OCI-LY1 (cell line): ENCODE results near the gene PLAAT2.
A peak's percentile ranks its signal among the peaks of the same experiment; 100 is the strongest.

ENCODE experiments used
- H2AFZ ChIP-seq: fragments of 200-600 bp; sonication (generic), shearing (Covaris generic); 2 replicates; pipeline ENCODE4 v1.6.0; 2014; ENCODE audit warnings: antibody characterized with exemption, mild to moderate bottlenecking, low read length
- H3F3A ChIP-seq: fragments of 200-600 bp; sonication (generic), shearing (Covaris generic); 2 replicates; pipeline ENCODE4 v1.6.0; 2014; ENCODE audit warnings: mild to moderate bottlenecking, antibody characterized with exemption, low read length, moderate library complexity; ENCODE audit not compliant: insufficient read depth
- H3K27ac ChIP-seq: fragments of 200-600 bp; sonication (generic); 2 replicates; pipeline ENCODE4 v1.5.1; 2014; ENCODE audit warnings: low read length, mixed run types, mild to moderate bottlenecking, low read depth; ENCODE audit not compliant: poor library complexity, severe bottlenecking
- H3K27me3 ChIP-seq: fragments of 200-600 bp; sonication (generic); 2 replicates; pipeline ENCODE4 v1.6.0; 2014; ENCODE audit warnings: antibody characterized with exemption, mild to moderate bottlenecking, low read length, moderate library complexity; ENCODE audit not compliant: insufficient read depth
- H3K36me3 ChIP-seq: fragments of 200-600 bp; sonication (generic); 2 replicates; pipeline ENCODE4 v1.6.1; 2014; ENCODE audit warnings: mild to moderate bottlenecking, antibody characterized with exemption, low read length, moderate library complexity, mixed read lengths; ENCODE audit not compliant: insufficient read depth
- H3K4me1 ChIP-seq: fragments of 200-600 bp; sonication (generic); 2 replicates; pipeline ENCODE4 v1.5.1; 2014; ENCODE audit warnings: mild to moderate bottlenecking, low read length, moderate library complexity; ENCODE audit not compliant: insufficient read depth, severe bottlenecking
- H3K4me2 ChIP-seq: fragments of 200-600 bp; sonication (generic), shearing (Covaris generic); 2 replicates; pipeline ENCODE4 v1.6.1; 2014; ENCODE audit warnings: low read length
- H3K4me3 ChIP-seq: fragments of 200-600 bp; sonication (generic); 2 replicates; pipeline ENCODE4 v1.5.1; 2014; ENCODE audit warnings: low read length, low read depth, mild to moderate bottlenecking, mixed read lengths; ENCODE audit not compliant: poor library complexity, severe bottlenecking
- H3K79me2 ChIP-seq: fragments of 200-600 bp; shearing (Covaris generic); 2 replicates; pipeline ENCODE4 v1.6.1; 2016; ENCODE audit warnings: mixed run types, low read length, mixed read lengths; ENCODE audit not compliant: insufficient read depth
- H3K9ac ChIP-seq: fragments of 200-600 bp; sonication (generic), shearing (Covaris generic); 2 replicates; pipeline ENCODE4 v1.6.1; 2014; ENCODE audit warnings: mild to moderate bottlenecking, low read length, mixed read lengths
- H3K9me2 ChIP-seq: fragments of 200-600 bp; sonication (generic), shearing (Covaris generic); 2 replicates; pipeline ENCODE4 v1.6.1; 2014; ENCODE audit warnings: low read depth, mild to moderate bottlenecking, low read length, mixed read lengths
- H3K9me3 ChIP-seq: fragments of 200-600 bp; shearing (Covaris generic); 2 replicates; pipeline ENCODE4 v1.6.1; 2014; ENCODE audit warnings: low read length, mixed read lengths
- H4K20me1 ChIP-seq: fragments of 200-600 bp; sonication (generic), shearing (Covaris generic); 2 replicates; pipeline ENCODE4 v1.6.0; 2016; ENCODE audit warnings: mild to moderate bottlenecking, low read length; ENCODE audit not compliant: insufficient read depth
- EZH2 ChIP-seq: fragments of 200-600 bp; sonication (generic), shearing (Covaris generic); IDR thresholded peaks from 2 replicates; pipeline ENCODE4 v1.8.0; 2017; ENCODE audit warnings: borderline replicate concordance, mixed run types, mild to moderate bottlenecking, antibody characterized with exemption, low read length, moderate library complexity, mixed read lengths
- TF ChIP-seq, protein P1 (sequence below): fragments of 200-600 bp; sonication (generic), shearing (Covaris generic); IDR thresholded peaks from 2 replicates; pipeline ENCODE4 v1.5.1; 2017; ENCODE audit warnings: mild to moderate bottlenecking, antibody characterized with exemption, low read length, moderate library complexity, mixed read lengths

Gene PLAAT2

DNA sequence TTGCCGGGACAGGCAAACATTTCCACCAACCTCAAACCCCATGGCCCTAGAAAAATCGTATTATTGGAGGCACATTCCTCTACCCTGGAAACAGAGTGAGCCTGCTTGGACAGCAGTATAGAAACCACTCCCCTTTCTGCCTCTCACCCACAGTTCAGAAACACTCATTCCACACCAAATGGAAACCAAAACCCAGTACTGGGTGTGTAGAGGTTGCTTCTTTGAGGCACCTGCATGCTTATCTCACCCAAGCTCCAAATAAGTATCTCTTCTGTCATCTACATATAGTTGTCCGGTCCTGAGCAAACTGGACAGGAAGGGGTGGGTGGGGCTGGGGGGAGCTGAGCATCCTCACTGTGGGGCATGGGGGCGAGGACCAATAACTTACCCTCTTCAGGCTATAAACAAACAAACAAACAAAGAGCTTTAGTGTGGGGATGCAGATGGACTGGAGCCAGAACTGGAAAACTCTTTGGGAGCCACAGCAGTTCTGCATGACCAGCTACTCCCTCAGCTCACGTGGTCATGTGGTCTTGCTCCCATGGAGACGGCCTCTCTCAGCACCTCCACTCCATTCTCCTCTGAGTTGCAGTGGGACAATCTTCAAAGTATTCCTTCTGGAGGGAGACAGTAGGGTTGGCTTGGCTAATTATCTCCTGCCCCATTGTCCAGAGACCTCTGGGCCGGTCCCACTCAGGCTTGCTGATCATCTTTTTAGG, 1.0 kb upstream of the PLAAT2 start:
- Histone ChIP-seq H2AFZ (no peak overlapping the region), H3K36me3 (no peaks in the 10 kb centered on the region), H3K9me2 (no peaks in the 10 kb centered on the region), H3K4me1 (peaks cover 55% of the 10 kb centered on the region), H3K9me3 (no peaks in the 10 kb centered on the region), H3K4me2 (no peak overlapping the region), H3K79me2 (no peaks in the 10 kb centered on the region), H3K4me3 (no peak overlapping the region), H3K27me3 (no peaks in the 10 kb centered on the region), H3F3A (no peaks in the 10 kb centered on the region; the same call in 1 of the 2 replicates), H4K20me1 (no peaks in the 10 kb centered on the region), H3K27ac (peak overlapping the region; percentile 94), H3K9ac (no peak overlapping the region)
- no peak for TF ChIP-seq EZH2
- TF ChIP-seq, protein P1, sequence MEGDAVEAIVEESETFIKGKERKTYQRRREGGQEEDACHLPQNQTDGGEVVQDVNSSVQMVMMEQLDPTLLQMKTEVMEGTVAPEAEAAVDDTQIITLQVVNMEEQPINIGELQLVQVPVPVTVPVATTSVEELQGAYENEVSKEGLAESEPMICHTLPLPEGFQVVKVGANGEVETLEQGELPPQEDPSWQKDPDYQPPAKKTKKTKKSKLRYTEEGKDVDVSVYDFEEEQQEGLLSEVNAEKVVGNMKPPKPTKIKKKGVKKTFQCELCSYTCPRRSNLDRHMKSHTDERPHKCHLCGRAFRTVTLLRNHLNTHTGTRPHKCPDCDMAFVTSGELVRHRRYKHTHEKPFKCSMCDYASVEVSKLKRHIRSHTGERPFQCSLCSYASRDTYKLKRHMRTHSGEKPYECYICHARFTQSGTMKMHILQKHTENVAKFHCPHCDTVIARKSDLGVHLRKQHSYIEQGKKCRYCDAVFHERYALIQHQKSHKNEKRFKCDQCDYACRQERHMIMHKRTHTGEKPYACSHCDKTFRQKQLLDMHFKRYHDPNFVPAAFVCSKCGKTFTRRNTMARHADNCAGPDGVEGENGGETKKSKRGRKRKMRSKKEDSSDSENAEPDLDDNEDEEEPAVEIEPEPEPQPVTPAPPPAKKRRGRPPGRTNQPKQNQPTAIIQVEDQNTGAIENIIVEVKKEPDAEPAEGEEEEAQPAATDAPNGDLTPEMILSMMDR = no peak

DNA sequence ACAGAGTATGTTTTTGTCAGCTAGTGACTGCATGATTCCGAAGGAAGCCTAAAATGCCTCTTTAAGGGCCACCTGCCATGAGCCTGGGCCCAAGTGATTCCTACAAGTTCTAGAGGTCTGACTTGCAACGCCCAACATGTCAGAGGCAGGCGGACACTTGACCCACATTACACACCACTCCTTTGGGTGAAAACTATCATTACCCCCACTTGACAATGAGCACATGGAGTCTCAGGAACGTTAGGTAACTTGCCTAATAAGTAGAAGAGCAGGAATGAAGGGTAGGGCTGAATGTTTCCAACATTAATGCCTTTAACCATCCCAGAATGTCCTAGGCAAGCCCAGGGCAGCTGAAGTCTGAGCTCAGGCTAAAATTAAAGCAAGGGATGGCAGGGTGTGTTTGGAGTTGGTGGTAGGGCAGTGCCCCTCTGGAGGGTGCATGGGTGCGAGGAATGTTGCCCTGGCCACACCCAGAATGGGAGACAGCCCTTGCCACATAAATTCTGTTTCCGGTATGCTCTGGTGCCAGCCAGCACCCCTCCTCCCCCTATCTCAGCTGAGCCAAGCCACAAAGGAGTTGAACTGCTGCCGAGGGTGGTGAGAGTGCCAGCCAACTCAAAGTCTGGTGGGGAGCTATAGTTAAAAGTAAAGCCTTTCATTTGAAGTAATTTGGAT, 2.5 kb downstream of the PLAAT2 start:
- no peaks in the 10 kb centered on the region for H3K9me2 ChIP-seq
- TF ChIP-seq EZH2 = no peak
- TF ChIP-seq, protein P1 = no peak
- no peaks in the 10 kb centered on the region for H4K20me1 ChIP-seq
- no peaks in the 10 kb centered on the region for H3F3A ChIP-seq
- no peaks in the 10 kb centered on the region for H3K36me3 ChIP-seq
- H3K27ac ChIP-seq = no peak overlapping the region
- H3K27me3 ChIP-seq = no peaks in the 10 kb centered on the region
- H3K9ac ChIP-seq = no peak overlapping the region
- H3K4me1 ChIP-seq = peaks cover 34% of the 10 kb centered on the region
- H2AFZ ChIP-seq = no peak overlapping the region
- H3K4me3 ChIP-seq = no peak overlapping the region
- no peaks in the 10 kb centered on the region for H3K79me2 ChIP-seq
- no peaks in the 10 kb centered on the region for H3K9me3 ChIP-seq
- no peak overlapping the region for H3K4me2 ChIP-seq

DNA sequence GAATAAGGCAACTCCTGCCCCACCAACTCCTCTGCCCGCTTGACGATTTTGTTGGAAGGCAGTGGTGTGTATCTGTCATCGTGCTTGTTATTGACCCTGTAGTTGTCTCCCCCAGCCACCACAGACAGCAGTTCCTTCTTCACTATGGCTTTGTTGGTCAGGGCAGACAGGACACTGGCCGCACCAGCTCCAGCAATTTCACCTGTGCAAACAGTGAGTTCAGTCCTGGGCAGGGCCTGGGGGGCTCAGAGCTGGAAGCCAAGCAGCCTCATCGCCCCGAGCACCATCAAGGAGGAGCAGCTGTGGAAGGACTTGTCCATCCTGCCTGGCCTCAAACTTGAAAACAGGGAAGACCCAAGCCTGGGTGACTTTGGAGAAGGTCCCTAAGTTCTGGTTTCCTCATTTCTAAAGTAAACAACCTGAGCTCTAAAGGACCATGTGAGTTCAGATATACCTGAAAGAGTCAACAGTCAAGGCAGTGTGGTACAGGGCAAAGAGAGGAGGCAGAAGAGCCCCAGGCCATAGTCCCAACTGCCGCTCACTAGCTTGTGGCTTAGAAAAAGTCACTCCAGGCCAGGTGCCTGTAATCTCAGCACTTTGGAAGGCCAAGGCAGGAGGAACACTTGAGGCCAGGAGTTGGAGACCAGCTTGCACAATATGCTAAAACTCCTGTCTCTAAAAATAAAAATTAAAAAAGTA, 4.6 kb downstream of the PLAAT2 start:
- Histone ChIP-seq H3K9me2 (no peaks in the 10 kb centered on the region), H3K4me2 (no peak overlapping the region), H3K4me1 (peaks cover 32% of the 10 kb centered on the region), H3K9me3 (no peaks in the 10 kb centered on the region), H3F3A (no peaks in the 10 kb centered on the region), H3K36me3 (no peaks in the 10 kb centered on the region), H3K9ac (no peak overlapping the region), H3K27me3 (no peaks in the 10 kb centered on the region), H4K20me1 (no peaks in the 10 kb centered on the region), H3K79me2 (no peaks in the 10 kb centered on the region), H3K27ac (no peak overlapping the region), H3K4me3 (no peak overlapping the region), H2AFZ (no peak overlapping the region)
- TF ChIP-seq, protein P1 = no peak
- no peak for TF ChIP-seq EZH2
